Mesenteric fat pad (tissue), 1 donor: ENCODE measurements around the gene RHOT1. TPM values are rescaled to one million over a fixed set of nuclear protein-coding genes. Genes with fewer than 3 reads are reported as not detected.

Source experiments
- DNase-seq: peaks from one replicate; pipeline ENCODE4 v3.0.0-alpha.2; 2020; ENCODE audit warnings: low spot score
- total RNA-seq: library from RNA; stranded (reverse); fragmentation: NEBNext Ultra II Directional; extraction: Animal tissue kit (Norgen Biotek cat#: 25700); gene quantifications from one replicate; pipeline ENCODE4 v1.2.1, GENCODE V29; 2021
- donor health status: DM: yes; HTN: yes; CAD: no.

The RHOT1 gene
- total RNA-seq, 1 donor from 2014 or later: 33.2 TPM

- DNase-seq: no peak
These were observed 124.3 kb downstream of the RHOT1 start for GRCh38 chr17:32266389-32267301.

GRCh38 chr17:32267690-32268205, 125.4 kb downstream of the RHOT1 start:
- no peak for DNase-seq

GRCh38 chr17:32268734-32269288, 126.5 kb downstream of the RHOT1 start:
- no peak for DNase-seq

- no peak for DNase-seq
These were observed 127.1 kb downstream of the RHOT1 start for GRCh38 chr17:32269377-32269776.

GRCh38 chr17:32271844-32272243, 129.5 kb downstream of the RHOT1 start:
- DNase-seq: no peak

GRCh38 chr17:32274101-32274500, 131.8 kb downstream of the RHOT1 start:
- no peak for DNase-seq

- no peak for DNase-seq
These were observed 132.3 kb downstream of the RHOT1 start for GRCh38 chr17:32274643-32275042.

Other genes with a start within 250 kb of the RHOT1 start
- 56.3 TPM for gene UTP6, start 240.8 kb upstream of the RHOT1 start, total RNA-seq
- 19.6 TPM for gene SUZ12, start 205.5 kb upstream of the RHOT1 start, total RNA-seq
- gene LRRC37B, start 135.1 kb upstream of the RHOT1 start, total RNA-seq: 7.1 TPM
- gene RHBDL3, start 123.3 kb downstream of the RHOT1 start, total RNA-seq: 0.87 TPM
- gene C17orf75, start 199.7 kb downstream of the RHOT1 start, total RNA-seq: 8.6 TPM
- gene ZNF207, start 207.7 kb downstream of the RHOT1 start, total RNA-seq: 157 TPM